ENCODE results near the gene XXYLT1. TPM values are rescaled to one million over a fixed set of nuclear protein-coding genes. Genes with fewer than 3 reads are reported as not detected.
A peak's percentile ranks its signal among the peaks of the same experiment; 100 is the strongest.

Gene XXYLT1
- total RNA-seq, 4 donors from 2014 or later = 9.6 to 17.7 (median 13.2) TPM

DNA sequence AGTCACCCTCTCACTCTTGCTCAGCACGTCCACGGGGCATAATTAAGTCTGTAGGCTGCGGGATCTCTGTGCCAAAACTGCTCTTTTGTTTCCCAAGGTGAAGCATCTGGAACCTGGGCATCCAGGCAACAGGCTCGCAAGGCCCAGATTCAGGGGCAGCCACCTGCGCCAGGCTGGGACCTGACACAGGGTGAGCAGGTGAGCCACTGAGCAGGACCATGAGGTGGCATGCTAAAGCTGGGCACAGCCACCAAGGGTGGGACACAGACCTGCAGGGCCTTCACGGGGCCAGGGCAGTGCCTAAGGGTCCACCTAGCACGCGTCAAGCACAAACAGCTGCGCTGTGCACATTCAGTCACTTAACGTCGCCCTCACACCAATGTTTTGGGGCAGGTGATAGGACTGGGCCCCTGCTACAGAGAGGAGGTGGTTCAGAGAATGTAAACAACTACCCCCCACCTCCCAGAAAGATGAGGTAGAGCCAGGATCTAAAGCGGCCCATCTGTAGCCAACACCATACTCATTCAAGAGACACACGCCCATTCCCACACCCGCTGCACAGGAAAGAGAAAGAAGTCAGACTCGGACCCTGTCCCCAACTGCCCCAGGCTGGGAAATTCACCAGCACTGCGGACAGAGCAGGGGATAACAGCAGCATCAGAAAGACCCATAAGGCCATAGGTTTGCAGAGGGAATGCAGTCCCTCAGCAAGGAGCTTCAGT lies 16.3 kb downstream of the XXYLT1 start:
- Histone ChIP-seq H3K4me3 (no peak overlapping the region), H3K27ac (no peak overlapping the region), H3K9me3 (no peaks in the 10 kb centered on the region), H3K36me3 (peaks cover 0 to 4% (median 0%) of the 10 kb centered on the region in 3 donors), H3K4me1 (peaks cover 0 to 57% (median 7%) of the 10 kb centered on the region in 4 donors), H3K27me3 (no peaks in the 10 kb centered on the region)
- no peak for DNase-seq (ENCODE audit: low spot score in 2 of 2)
- 92 to 93% methylated on average over 14 of the region's 16 CpGs for WGBS, 2 donors
- no peak for TF ChIP-seq POLR2A (IDR thresholded peaks at IDR 0.05)
- no peak for TF ChIP-seq EP300 (IDR thresholded peaks at IDR 0.05)
- TF ChIP-seq, protein P1, sequence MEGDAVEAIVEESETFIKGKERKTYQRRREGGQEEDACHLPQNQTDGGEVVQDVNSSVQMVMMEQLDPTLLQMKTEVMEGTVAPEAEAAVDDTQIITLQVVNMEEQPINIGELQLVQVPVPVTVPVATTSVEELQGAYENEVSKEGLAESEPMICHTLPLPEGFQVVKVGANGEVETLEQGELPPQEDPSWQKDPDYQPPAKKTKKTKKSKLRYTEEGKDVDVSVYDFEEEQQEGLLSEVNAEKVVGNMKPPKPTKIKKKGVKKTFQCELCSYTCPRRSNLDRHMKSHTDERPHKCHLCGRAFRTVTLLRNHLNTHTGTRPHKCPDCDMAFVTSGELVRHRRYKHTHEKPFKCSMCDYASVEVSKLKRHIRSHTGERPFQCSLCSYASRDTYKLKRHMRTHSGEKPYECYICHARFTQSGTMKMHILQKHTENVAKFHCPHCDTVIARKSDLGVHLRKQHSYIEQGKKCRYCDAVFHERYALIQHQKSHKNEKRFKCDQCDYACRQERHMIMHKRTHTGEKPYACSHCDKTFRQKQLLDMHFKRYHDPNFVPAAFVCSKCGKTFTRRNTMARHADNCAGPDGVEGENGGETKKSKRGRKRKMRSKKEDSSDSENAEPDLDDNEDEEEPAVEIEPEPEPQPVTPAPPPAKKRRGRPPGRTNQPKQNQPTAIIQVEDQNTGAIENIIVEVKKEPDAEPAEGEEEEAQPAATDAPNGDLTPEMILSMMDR (IDR thresholded peaks at IDR 0.05) = no peak

DNA sequence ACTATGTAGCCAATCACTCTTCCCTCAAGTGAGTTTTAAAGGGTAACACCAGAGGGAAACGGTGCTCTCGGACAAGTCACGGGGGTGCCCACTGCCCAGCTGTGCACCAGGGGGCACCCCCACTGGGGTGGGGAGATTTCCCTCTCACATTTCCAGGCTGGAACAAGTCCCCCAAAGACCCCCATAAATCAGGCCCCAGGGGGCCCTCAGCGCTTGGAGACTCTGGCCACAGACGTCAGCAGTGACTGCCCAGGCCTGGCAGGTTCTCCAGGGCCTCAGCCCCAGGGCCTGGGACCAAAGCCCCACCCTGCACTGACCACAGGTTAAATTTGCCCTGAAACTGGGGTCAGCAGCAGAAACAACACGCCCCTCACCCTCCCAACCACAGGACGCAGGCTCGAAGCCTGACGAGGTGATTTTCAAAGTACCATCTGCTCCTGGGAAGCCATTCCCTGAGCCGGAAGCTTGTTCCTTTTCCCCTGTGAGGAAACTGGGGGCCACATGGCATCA lies 17.0 kb downstream of the XXYLT1 start:
- H3K27ac ChIP-seq = no peak overlapping the region
- TF ChIP-seq EP300 (IDR thresholded peaks at IDR 0.05) (no peak), POLR2A (IDR thresholded peaks at IDR 0.05) (no peak)
- TF ChIP-seq, protein P1 (IDR thresholded peaks at IDR 0.05) = no peak
- no peaks in the 10 kb centered on the region for H3K9me3 ChIP-seq
- H3K36me3 ChIP-seq = peaks cover 0 to 4% (median 0%) of the 10 kb centered on the region in 3 donors
- 82 to 88% methylated on average over 10 of the region's 10 CpGs for WGBS, 2 donors
- no peaks in the 10 kb centered on the region for H3K27me3 ChIP-seq
- no peak overlapping the region for H3K4me3 ChIP-seq
- peaks cover 0 to 51% (median 4%) of the 10 kb centered on the region in 4 donors for H3K4me1 ChIP-seq
- no peak for DNase-seq (ENCODE audit: low spot score in 2 of 2)

DNA sequence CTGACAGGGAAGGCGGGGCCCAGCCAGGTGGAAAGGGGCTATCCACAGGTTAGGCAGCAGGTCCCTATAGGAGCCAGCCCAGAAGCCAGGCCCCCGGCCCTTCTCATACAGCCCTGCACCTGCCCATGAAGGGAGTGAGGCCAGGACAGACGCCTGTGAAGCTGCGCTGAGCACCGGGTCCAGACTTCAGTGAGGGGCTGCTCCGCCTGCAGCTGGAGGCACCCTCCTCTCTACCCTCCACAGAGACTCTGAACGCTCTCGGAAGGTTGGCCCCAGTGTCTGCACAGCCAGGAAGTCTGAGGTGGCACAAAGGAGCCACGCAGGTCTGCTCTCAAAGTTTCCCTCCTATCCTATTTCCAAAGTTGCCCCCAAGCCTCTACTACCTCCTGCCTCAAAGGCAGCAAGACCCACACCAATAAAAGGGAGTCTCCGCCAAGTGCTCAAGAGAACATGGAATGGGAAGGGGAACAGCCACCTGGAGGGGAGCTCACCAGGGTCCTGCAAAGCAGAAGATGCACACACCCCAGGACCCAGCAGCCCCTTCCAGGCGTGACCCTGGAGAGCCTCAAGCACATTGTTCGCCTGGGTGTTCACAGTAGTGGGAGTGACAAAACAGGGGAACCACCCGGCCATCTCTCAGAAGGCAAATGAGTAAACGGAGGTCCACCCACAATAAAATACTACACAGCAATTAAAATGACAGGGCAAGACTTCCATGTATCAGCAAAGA lies 19.5 kb downstream of the XXYLT1 start:
- Histone ChIP-seq H3K4me3 (no peak overlapping the region), H3K27ac (no peak overlapping the region), H3K36me3 (peaks cover 0 to 23% (median 0%) of the 10 kb centered on the region in 3 donors), H3K27me3 (no peaks in the 10 kb centered on the region), H3K4me1 (peaks cover 0 to 39% (median 0%) of the 10 kb centered on the region in 4 donors), H3K9me3 (no peaks in the 10 kb centered on the region)
- DNase-seq (ENCODE audit: low spot score in 2 of 2) = no peak
- TF ChIP-seq POLR2A (IDR thresholded peaks at IDR 0.05) (no peak), EP300 (IDR thresholded peaks at IDR 0.05) (no peak)
- TF ChIP-seq, protein P1 (IDR thresholded peaks at IDR 0.05) = no peak
- whole genome bisulfite sequencing, 2 donors = 81 to 90% methylated on average over 13 of the region's 14 CpGs

DNA sequence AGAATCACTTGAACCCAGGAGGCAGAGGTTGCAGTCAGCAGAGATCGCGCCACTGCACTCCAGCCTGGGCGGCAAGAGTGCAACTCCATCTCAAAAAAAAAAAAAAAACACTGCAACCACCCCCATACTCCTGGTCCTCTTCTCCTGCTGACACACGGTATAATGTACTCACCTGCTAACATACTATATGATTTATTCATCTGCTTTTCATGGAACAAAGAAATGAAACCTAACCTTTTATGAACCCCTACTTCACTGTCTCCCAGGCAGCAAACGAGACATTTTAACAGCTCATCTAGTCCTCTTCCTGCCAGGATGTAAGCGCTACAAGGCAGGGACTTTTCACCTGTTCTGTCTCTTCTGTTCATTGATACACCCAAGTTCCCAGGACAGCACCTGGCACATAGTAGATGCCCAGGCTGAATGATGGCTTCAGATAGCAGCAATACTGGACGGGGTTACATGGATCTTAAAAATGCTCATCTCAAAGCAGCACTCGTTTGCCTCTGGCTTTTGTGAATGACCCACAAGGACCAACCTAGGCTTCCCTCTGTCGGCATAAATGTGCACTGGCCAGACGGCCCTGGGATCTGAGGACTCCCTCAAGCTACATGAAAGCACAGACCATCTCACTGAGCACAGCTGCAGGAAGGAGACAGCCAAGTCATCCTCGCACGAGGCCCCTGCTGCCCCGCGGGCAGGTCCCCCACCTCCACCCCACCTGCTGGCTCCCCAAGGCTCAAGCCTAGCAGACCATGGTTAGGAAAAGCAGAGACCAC lies 20.3 kb downstream of the XXYLT1 start:
- 45 to 58% methylated on average over 14 of the region's 14 CpGs for WGBS, 2 donors
- H3K4me1 ChIP-seq = peaks cover 0 to 32% (median 0%) of the 10 kb centered on the region in 4 donors
- TF ChIP-seq, protein P1 (IDR thresholded peaks at IDR 0.05) = peak in 3 of 5 experiments; percentile 31 to 69 (median 57)
- TF ChIP-seq POLR2A (IDR thresholded peaks at IDR 0.05) = no peak
- peak in 1 of 2 donors; percentile 12 for TF ChIP-seq EP300 (IDR thresholded peaks at IDR 0.05)
- no peak overlapping the region for H3K27ac ChIP-seq
- peaks cover 0 to 27% (median 0%) of the 10 kb centered on the region in 3 donors for H3K36me3 ChIP-seq
- no peaks in the 10 kb centered on the region for H3K9me3 ChIP-seq
- H3K4me3 ChIP-seq = no peak overlapping the region
- peak in 1 of 2 donors; percentile 67 for DNase-seq (ENCODE audit: low spot score in 2 of 2)
- no peaks in the 10 kb centered on the region for H3K27me3 ChIP-seq

Measured in tibial nerve (tissue), 4 donors.